ENCODE data around the gene KCTD17.

Gene KCTD17

DNA sequence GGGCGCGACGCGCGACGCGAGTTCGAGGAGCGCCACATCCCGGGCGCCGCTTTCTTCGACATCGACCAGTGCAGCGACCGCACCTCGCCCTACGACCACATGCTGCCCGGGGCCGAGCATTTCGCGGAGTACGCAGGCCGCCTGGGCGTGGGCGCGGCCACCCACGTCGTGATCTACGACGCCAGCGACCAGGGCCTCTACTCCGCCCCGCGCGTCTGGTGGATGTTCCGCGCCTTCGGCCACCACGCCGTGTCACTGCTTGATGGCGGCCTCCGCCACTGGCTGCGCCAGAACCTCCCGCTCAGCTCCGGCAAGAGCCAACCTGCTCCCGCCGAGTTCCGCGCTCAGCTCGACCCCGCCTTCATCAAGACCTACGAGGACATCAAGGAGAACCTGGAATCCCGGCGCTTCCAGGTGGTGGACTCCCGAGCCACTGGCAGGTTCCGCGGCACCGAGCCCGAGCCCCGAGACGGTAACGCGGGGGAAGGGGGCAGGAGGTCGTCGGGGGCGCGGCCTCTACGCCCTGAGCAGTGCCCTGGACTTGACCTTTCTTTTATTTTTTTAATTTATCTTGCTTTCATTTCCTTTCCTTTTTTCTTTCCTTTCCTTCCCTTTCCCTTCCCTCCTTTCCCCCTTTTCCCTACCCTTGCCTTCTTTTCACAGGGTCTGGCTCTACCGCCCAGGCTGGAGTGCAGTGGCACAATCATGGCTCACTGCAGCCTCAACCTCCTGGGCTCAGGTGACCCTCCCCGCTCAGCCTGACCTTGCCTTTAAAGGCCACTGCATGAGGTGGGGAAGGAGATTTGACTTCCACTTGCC, 27.0 kb upstream of the KCTD17 start:
- no peak overlapping the region for H3K4me3 ChIP-seq (replicated peaks; ENCODE audit: insufficient read depth, low read length)
- H3K27me3 ChIP-seq (ENCODE audit: insufficient read depth, poor library complexity, severe bottlenecking) = no peaks in the 10 kb centered on the region
- TF ChIP-seq POLR2AphosphoS5 (IDR thresholded peaks at IDR 0.05; ENCODE audit: low read depth) (no peak), GABPA (IDR thresholded peaks at IDR 0.05; ENCODE audit: low read depth) (no peak), SPI1 (IDR thresholded peaks at IDR 0.05; ENCODE audit: borderline replicate concordance, low read depth) (no peak)
- H3K27ac ChIP-seq (replicated peaks) = no peak overlapping the region
- DNase-seq (ENCODE audit: low read depth in 1 of 2, low spot score in 1 of 2) = no peak

GRCh38 chr22:37025500-37026070, 26.0 kb upstream of the KCTD17 start:
- DNase-seq (ENCODE audit: low read depth in 1 of 2, low spot score in 1 of 2) = no peak
- Histone ChIP-seq H3K27me3 (ENCODE audit: insufficient read depth, poor library complexity, severe bottlenecking) (no peaks in the 10 kb centered on the region), H3K27ac (replicated peaks) (no peak overlapping the region), H3K4me3 (replicated peaks; ENCODE audit: insufficient read depth, low read length) (no peak overlapping the region)
- TF ChIP-seq, protein P1, sequence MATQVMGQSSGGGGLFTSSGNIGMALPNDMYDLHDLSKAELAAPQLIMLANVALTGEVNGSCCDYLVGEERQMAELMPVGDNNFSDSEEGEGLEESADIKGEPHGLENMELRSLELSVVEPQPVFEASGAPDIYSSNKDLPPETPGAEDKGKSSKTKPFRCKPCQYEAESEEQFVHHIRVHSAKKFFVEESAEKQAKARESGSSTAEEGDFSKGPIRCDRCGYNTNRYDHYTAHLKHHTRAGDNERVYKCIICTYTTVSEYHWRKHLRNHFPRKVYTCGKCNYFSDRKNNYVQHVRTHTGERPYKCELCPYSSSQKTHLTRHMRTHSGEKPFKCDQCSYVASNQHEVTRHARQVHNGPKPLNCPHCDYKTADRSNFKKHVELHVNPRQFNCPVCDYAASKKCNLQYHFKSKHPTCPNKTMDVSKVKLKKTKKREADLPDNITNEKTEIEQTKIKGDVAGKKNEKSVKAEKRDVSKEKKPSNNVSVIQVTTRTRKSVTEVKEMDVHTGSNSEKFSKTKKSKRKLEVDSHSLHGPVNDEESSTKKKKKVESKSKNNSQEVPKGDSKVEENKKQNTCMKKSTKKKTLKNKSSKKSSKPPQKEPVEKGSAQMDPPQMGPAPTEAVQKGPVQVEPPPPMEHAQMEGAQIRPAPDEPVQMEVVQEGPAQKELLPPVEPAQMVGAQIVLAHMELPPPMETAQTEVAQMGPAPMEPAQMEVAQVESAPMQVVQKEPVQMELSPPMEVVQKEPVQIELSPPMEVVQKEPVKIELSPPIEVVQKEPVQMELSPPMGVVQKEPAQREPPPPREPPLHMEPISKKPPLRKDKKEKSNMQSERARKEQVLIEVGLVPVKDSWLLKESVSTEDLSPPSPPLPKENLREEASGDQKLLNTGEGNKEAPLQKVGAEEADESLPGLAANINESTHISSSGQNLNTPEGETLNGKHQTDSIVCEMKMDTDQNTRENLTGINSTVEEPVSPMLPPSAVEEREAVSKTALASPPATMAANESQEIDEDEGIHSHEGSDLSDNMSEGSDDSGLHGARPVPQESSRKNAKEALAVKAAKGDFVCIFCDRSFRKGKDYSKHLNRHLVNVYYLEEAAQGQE (IDR thresholded peaks at IDR 0.05; ENCODE audit: insufficient replicate concordance, low read depth) = no peak
- no peak for TF ChIP-seq GABPA (IDR thresholded peaks at IDR 0.05; ENCODE audit: low read depth)
- TF ChIP-seq CTCF (IDR thresholded peaks at IDR 0.05; ENCODE audit: insufficient read depth, low read length) = no peak
- no peak for TF ChIP-seq POLR2AphosphoS5 (IDR thresholded peaks at IDR 0.05; ENCODE audit: low read depth)
- no peak for TF ChIP-seq SPI1 (IDR thresholded peaks at IDR 0.05; ENCODE audit: borderline replicate concordance, low read depth)

DNA sequence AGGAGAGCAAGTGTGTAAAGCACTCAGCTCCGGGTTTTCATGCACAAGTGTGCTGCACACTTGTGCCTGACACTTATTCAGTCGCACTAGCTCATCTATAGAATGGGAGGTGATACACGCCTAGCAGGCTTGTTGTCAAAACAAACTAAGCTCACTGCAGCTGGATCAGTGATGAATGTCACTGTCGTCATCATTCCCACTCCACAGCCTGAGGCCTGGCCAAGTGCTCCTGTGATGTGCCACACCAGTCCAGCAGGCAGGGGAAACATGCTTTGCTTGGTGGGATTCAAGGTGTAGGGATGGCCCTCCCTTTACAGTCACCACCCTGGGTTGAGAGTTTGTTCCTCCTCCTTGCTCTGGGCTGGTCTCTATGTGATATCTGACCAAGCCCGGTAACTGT, 25.2 kb upstream of the KCTD17 start:
- Histone ChIP-seq H3K27me3 (ENCODE audit: insufficient read depth, poor library complexity, severe bottlenecking) (no peaks in the 10 kb centered on the region), H3K27ac (replicated peaks) (no peak overlapping the region), H3K4me3 (replicated peaks; ENCODE audit: insufficient read depth, low read length) (no peak overlapping the region)
- DNase-seq (ENCODE audit: low read depth in 1 of 2, low spot score in 1 of 2) = no peak
- TF ChIP-seq GABPA (IDR thresholded peaks at IDR 0.05; ENCODE audit: low read depth) (no peak), SPI1 (IDR thresholded peaks at IDR 0.05; ENCODE audit: borderline replicate concordance, low read depth) (no peak), POLR2AphosphoS5 (IDR thresholded peaks at IDR 0.05; ENCODE audit: low read depth) (no peak), CTCF (IDR thresholded peaks at IDR 0.05; ENCODE audit: insufficient read depth, low read length) (no peak)
- TF ChIP-seq, protein P1 (IDR thresholded peaks at IDR 0.05; ENCODE audit: insufficient replicate concordance, low read depth) = no peak

DNA sequence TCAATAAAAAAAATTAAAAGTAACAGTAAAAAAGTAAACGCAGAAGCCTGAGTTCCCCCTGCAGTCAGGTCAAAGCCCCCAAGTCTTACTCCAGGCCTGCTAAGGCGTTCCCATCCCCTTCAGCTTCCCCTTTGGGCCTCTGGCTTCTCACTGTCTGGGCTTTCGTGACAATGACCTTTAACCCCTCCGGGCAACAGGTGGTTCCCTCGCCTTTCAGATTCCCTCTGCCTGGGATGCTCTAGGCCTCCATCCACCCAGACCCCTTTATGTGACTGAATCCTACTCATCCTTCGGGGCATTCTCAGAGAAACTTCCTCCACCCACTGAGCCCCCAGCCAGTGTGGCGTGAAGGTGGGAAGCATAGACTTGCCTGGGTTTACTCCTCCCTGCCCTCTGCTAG, 24.0 kb upstream of the KCTD17 start:
- Histone ChIP-seq H3K27me3 (ENCODE audit: insufficient read depth, poor library complexity, severe bottlenecking) (no peaks in the 10 kb centered on the region), H3K27ac (replicated peaks) (no peak overlapping the region), H3K4me3 (replicated peaks; ENCODE audit: insufficient read depth, low read length) (no peak overlapping the region)
- no peak for DNase-seq (ENCODE audit: low read depth in 1 of 2, low spot score in 1 of 2)
- TF ChIP-seq POLR2AphosphoS5 (IDR thresholded peaks at IDR 0.05; ENCODE audit: low read depth) (no peak), SPI1 (IDR thresholded peaks at IDR 0.05; ENCODE audit: borderline replicate concordance, low read depth) (no peak), CTCF (IDR thresholded peaks at IDR 0.05; ENCODE audit: insufficient read depth, low read length) (no peak), GABPA (IDR thresholded peaks at IDR 0.05; ENCODE audit: low read depth) (no peak)
- TF ChIP-seq, protein P1 (IDR thresholded peaks at IDR 0.05; ENCODE audit: insufficient replicate concordance, low read depth) = no peak

All from HL-60 (cell line).